ENCODE results near the gene SCG3. TPM values are rescaled to one million over a fixed set of nuclear protein-coding genes. Genes with fewer than 3 reads are reported as not detected.

The SCG3 gene
- total RNA-seq, 1 donor from 2014 or later, result 0.04 TPM

DNA sequence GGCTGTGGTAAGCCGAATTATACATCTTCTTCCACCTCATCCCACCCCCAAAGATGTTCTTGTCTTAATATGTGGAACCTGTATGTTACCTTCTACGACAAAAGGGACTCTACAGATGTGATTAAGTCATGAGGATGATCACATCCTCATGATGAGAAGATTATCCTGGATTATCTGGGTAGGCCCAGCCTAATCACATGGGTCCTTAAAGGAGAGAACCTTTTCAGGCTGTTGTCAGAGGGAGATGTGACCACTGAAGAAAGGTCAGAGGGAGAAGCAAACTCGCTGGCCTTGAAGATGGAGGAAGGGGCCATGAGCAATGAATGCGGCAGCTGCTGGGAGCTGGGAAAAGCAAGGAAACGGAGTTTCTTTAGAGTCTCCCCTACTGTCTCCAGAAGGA is 12.9 kb upstream of the SCG3 start:
- no peaks in the 10 kb centered on the region for H3K36me3 ChIP-seq (ENCODE audit: control insufficient read depth, insufficient read depth, low read length)
- no peak for DNase-seq (ENCODE audit: low read depth)
- no peak overlapping the region for H3K4me3 ChIP-seq (ENCODE audit: low read depth, low read length)
- peaks cover 2% of the 10 kb centered on the region for H3K27me3 ChIP-seq (ENCODE audit: control insufficient read depth, insufficient read depth, low read length)
- TF ChIP-seq, protein P1, sequence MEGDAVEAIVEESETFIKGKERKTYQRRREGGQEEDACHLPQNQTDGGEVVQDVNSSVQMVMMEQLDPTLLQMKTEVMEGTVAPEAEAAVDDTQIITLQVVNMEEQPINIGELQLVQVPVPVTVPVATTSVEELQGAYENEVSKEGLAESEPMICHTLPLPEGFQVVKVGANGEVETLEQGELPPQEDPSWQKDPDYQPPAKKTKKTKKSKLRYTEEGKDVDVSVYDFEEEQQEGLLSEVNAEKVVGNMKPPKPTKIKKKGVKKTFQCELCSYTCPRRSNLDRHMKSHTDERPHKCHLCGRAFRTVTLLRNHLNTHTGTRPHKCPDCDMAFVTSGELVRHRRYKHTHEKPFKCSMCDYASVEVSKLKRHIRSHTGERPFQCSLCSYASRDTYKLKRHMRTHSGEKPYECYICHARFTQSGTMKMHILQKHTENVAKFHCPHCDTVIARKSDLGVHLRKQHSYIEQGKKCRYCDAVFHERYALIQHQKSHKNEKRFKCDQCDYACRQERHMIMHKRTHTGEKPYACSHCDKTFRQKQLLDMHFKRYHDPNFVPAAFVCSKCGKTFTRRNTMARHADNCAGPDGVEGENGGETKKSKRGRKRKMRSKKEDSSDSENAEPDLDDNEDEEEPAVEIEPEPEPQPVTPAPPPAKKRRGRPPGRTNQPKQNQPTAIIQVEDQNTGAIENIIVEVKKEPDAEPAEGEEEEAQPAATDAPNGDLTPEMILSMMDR (IDR thresholded peaks at IDR 0.05; ENCODE audit: insufficient read depth, low read length, poor library complexity, severe bottlenecking), result no peak

DNA sequence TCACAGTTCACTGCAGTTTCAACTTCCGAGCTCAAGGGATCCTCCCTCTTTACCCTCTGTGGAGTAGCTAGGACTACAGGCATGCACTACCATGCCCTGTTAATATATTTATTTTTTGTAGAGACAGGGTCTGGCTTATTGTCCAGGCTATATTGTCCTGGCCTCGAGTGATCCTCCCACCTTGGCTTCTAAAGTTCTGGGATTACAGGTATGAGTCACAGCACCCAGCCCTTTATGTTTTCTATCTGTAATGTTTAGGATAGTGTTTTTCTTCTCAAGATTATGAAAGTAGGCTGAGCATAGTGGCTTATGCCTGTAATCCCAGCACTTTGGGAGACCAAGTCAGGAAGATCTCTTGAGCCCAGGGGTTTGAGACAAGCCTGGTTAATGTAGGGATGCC is 11.9 kb upstream of the SCG3 start:
- no peak for DNase-seq (ENCODE audit: low read depth)
- no peak overlapping the region for H3K4me3 ChIP-seq (ENCODE audit: low read depth, low read length)
- peaks cover 2% of the 10 kb centered on the region for H3K27me3 ChIP-seq (ENCODE audit: control insufficient read depth, insufficient read depth, low read length)
- TF ChIP-seq, protein P1 (IDR thresholded peaks at IDR 0.05; ENCODE audit: insufficient read depth, low read length, poor library complexity, severe bottlenecking), result no peak
- no peaks in the 10 kb centered on the region for H3K36me3 ChIP-seq (ENCODE audit: control insufficient read depth, insufficient read depth, low read length)

DNA sequence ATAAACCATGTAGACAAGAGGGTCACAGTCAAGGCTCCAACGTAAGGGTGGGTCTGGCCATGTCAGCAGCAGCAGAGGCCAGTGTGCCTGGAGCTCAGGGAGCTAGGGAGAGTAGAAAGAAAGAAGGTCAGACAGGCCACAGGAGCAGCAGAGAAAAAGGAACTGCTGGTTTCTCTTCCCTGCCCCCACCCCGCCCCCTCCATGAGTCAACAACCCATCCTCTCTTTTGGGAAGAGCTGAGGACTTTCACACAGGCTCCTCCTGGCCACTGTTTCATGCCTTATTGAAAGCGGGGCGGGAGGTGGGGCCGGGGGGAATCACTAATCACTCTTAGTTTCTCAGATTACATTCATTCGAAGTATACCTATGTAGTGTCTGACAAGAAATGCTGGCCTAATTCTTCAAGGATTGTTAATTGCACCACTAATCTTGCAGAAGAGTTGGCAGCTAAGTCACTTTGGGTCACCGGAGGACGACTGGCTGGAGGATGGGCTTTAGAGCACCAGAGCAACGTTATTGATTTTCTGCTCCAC is 9.1 kb upstream of the SCG3 start:
- Histone ChIP-seq H3K36me3 (ENCODE audit: control insufficient read depth, insufficient read depth, low read length) (no peaks in the 10 kb centered on the region), H3K4me3 (ENCODE audit: low read depth, low read length) (no peak overlapping the region), H3K27me3 (ENCODE audit: control insufficient read depth, insufficient read depth, low read length) (peaks cover 5% of the 10 kb centered on the region)
- TF ChIP-seq, protein P1 (IDR thresholded peaks at IDR 0.05; ENCODE audit: insufficient read depth, low read length, poor library complexity, severe bottlenecking), result no peak
- DNase-seq (ENCODE audit: low read depth), result no peak

DNA sequence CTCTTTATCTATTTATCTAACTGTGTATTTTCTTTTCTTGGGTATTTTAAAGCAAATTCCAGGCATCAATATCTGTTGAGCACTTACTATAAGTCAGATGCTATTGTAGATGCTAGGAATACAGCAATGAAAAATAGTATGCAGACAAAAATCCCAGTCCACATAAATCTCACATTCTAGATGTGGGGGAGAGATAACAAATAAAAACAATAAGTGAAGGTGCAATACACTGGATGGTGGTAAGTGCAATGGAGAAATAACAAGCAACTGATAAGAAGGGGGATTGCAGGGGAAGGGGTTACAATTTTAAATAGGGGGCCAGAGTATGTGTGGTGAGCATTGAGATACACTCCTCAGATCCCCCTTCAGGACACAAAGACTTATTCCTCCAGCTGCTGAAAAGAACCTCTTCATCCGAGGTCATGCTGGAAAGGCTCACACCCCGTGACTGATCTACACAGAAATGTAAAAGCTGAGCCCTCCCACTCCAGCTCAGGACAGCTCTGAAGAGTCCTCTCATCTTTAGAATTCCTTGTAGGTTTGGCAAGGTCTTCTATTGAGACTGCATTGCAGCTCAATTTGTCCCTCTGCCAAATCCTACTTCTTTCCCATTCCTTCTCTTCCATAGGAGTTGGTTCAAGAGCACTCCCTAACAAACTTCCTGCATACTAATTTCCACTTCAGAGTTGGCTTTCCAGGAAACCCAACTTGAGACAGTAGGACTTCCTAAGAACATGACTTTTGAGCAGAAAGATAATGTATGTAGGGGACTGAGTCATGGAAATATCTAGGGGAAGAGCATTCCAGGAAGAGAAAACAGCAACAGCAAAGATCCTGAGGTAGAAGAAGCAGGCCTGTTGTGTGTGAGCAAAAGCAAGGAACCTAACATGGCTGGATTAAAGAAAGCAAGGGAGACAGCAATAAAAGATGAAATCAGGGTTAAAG is 8.1 kb upstream of the SCG3 start:
- TF ChIP-seq, protein P1 (IDR thresholded peaks at IDR 0.05; ENCODE audit: insufficient read depth, low read length, poor library complexity, severe bottlenecking), result no peak
- peaks cover 5% of the 10 kb centered on the region for H3K27me3 ChIP-seq (ENCODE audit: control insufficient read depth, insufficient read depth, low read length)
- no peaks in the 10 kb centered on the region for H3K36me3 ChIP-seq (ENCODE audit: control insufficient read depth, insufficient read depth, low read length)
- no peak overlapping the region for H3K4me3 ChIP-seq (ENCODE audit: low read depth, low read length)
- DNase-seq (ENCODE audit: low read depth), result no peak

DNA sequence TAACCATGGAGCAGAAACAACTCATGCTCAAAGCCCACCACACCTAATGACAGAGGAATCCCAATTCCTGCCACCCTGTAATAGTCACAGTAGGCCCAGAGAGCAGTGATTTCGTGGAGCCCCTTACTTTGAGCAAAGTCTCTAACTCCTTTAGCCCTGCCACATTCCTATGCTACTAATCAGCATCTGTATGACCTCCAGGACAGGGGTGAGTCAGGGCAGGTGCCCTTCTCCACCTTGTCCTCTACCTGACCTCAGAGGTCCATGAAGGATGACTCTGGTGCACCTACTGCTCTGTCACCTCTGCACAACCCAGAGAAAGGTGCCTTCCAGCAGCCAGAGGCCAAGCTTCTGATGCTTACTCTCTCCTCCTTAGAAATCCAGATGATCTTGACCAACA is 6.1 kb upstream of the SCG3 start:
- no peak for DNase-seq (ENCODE audit: low read depth)
- no peak overlapping the region for H3K4me3 ChIP-seq (ENCODE audit: low read depth, low read length)
- TF ChIP-seq, protein P1 (IDR thresholded peaks at IDR 0.05; ENCODE audit: insufficient read depth, low read length, poor library complexity, severe bottlenecking), result no peak
- H3K27me3 ChIP-seq (ENCODE audit: control insufficient read depth, insufficient read depth, low read length), result peaks cover 5% of the 10 kb centered on the region
- no peaks in the 10 kb centered on the region for H3K36me3 ChIP-seq (ENCODE audit: control insufficient read depth, insufficient read depth, low read length)
